GM15510 (cell line): Measurements from ENCODE around the gene NHSL2.

Experiments used
- POLR2A ChIP-seq: IDR thresholded peaks from 3 replicates; pipeline ENCODE4 v1.6.1; 2011; ENCODE audit warnings: borderline replicate concordance; ENCODE audit not compliant: insufficient read length; ENCODE audit errors: extremely low read depth

NHSL2 gene

GRCh38 chrX:72052415-72053090, 141.9 kb downstream of the NHSL2 start:
- no peak for TF ChIP-seq POLR2A

GRCh38 chrX:72053508-72053907, 142.9 kb downstream of the NHSL2 start:
- TF ChIP-seq POLR2A, result no peak

GRCh38 chrX:72054779-72055489, 144.3 kb downstream of the NHSL2 start:
- TF ChIP-seq POLR2A, result no peak

DNA sequence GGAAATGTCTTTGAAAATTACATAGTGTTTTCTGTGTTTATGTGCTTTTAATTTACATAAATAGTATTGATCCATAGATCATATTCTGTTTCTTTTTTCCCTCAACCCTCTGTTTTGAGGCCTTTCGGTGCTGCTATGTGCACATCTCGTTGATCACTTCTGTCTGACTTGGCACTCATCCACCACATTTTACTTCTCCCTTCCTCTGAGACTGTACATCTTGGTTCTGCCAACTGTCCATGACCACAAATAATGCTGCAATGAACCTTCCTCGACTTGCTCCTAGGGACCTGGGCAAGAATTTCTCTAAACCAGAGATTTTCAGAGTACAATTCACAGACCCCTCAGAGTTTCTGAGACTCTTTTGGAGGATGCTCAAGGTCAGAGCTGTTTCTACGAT, 146.7 kb downstream of the NHSL2 start:
- TF ChIP-seq POLR2A, result no peak

GRCh38 chrX:72057849-72058248, 147.2 kb downstream of the NHSL2 start:
- no peak for TF ChIP-seq POLR2A

GRCh38 chrX:72060196-72060920, 149.7 kb downstream of the NHSL2 start:
- no peak for TF ChIP-seq POLR2A

- TF ChIP-seq POLR2A, result no peak
Observed at GRCh38 chrX:72060921-72061490, 150.4 kb downstream of the NHSL2 start.

- TF ChIP-seq POLR2A, result no peak
Observed at GRCh38 chrX:72062916-72063315, 152.3 kb downstream of the NHSL2 start.

GRCh38 chrX:72069350-72070160, 158.9 kb downstream of the NHSL2 start:
- TF ChIP-seq POLR2A, result no peak

DNA sequence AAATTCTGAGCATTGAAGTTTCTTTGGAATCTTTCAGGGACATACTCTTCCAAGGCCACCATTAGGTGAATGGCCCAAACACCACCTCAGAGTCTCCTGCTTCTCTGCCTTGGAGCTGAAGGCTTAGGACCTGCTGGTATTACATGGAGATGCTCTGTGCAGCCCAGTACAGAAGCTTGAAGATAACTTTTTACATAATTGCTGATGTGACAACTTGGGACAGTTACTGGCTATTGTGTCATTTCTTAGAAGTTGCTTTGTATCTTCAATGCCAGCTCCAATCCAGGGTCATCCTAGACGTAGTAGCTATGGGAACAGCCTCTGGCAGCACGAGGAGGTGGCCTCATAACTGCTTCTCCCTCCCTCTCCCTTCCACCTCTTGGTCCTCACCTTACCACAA, 160.6 kb downstream of the NHSL2 start:
- TF ChIP-seq POLR2A, result no peak

DNA sequence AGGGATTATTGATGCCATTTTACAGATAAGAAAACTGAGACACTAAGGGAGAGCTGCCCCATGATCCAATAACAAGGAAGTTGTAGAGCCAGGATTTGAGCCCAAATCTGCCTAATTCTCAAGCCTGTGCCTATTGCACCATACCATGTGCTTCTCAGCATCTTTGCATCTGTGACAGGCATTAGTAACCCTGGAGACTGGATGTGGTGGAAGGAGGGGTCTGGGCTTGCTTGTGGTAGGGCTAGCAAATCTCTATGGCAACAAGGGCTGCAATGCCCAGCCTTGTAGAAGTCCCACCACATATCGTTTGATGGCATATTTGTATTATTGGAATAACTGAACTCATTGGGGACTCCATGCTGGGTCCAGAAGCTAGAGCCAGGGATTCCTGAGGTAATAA, 163.0 kb downstream of the NHSL2 start:
- no peak for TF ChIP-seq POLR2A

DNA sequence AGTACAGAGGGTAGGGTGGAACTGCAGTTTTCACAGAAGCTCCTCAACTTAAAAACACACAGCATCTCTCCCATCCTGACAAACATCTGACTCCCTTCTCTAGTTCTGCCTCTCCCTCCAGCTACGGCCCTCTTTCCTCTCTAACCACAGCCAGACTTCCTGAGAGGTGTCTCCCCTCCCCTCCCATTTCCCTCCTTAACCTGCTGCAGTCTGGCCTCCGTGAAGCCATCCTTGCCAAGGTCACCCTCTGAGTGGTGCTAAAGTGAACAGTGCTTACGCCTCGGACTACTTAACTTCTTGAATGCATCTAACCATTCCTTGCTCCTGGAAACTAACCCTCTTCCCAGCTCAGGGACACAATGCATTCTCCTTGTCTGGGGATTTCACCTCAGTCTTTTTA, 167.8 kb downstream of the NHSL2 start:
- TF ChIP-seq POLR2A, result no peak

- no peak for TF ChIP-seq POLR2A
Observed at GRCh38 chrX:72079607-72080006, 169.0 kb downstream of the NHSL2 start.

DNA sequence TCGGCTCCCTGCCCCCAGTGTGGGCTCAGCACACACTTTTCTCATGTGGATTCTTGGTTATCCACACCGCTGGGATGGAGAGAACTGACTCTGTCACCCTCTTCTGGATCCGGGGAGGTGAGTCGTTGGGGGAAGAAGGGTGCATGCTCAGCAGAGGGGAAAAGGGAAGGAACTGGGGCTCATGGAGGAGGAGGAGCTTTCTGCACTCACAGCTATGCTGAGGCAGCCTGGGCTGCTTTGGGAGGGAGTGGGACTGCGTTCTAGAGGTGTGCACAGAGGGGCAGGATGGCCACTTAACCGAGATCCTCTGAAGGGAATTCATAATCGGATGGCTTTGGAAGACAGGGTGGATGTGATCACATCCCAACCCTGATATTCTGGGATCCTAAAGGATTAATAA, 169.5 kb downstream of the NHSL2 start:
- TF ChIP-seq POLR2A, result no peak

DNA sequence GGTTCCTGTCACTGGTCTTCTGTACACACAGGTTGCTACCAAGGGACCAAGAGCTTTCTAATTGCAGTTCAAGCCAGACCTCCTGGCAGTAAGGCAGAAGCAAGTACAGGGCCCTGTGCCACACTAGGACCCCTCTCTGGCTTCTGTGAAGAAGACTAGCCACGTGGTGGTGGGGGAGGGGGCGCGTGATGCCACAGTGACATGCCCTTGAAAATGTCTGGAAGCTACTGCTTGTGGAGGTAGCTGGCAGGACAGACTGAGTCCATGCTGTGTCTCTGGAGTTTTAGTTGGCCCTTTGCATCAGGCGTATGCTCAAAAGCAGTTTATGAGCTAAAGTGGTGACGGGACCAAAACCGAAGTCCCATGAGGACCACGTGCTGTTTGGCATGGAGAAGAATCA, 170.2 kb downstream of the NHSL2 start:
- no peak for TF ChIP-seq POLR2A

DNA sequence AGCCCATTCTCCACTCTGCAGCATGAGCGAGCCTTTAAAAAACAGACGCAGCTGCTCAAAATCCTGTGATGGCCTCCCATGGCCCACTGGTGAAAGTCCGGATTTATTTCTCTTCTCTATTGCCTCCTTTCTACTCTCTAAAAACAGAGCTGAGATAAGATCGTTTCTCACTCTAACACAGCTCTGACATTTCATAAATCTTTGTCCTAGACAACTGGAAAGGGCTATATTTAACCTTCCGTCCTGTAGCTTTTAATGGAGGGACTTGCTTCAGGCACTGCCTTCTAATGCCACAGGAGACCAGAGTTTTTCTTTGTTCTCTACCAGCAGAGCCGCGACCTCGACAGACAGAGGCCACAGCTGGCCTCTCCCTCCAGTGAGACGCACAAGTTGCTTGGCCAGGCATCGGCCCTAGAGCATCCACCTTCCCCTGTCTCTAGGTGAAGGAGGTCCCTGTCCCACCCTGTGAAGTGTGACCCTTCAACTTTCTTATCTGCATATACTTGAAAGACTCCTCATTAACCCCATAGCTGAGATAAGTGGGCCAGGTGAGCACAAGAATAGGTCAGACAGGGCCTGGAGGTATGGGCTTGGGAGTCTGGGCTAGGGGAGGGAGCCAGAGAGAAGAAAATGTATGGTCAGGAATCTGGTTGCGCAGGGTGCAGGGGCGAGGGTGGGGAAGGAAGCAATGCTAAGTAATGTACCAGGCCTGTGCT, 171.1 kb downstream of the NHSL2 start:
- no peak for TF ChIP-seq POLR2A
